Ureter (tissue), 1 donor: ENCODE measurements around the gene MPP7. TPM values are rescaled to one million over a fixed set of nuclear protein-coding genes. Genes with fewer than 3 reads are reported as not detected.
"Not testable (repeated sequence)": the region's sequence is repeated elsewhere in the genome, so short reads cannot be mapped to it uniquely, and the experiment has no call there.

Experiments used
- DNase-seq: peaks from one replicate; pipeline ENCODE4 v3.0.0-alpha.2; 2020; ENCODE audit warnings: low spot score
- total RNA-seq: library from RNA; stranded (reverse); gene quantifications from one replicate; pipeline ENCODE4 v1.2.4, GENCODE V29; 2023
- donor health status: DM: yes; HTN: yes; CAD: no.

Gene MPP7
- 35.8 TPM for total RNA-seq

GRCh38 chr10:28302638-28303488, at the start of gene MPP7:
MPP7 (minus strand) TSS chr10:28303064; CDS start chr10:28238604, 64,460 bp downstream.
- DNase-seq: peak; percentile 96

GRCh38 chr10:28349892-28350291, 47.0 kb upstream of the MPP7 start:
- DNase-seq: no peak

DNA sequence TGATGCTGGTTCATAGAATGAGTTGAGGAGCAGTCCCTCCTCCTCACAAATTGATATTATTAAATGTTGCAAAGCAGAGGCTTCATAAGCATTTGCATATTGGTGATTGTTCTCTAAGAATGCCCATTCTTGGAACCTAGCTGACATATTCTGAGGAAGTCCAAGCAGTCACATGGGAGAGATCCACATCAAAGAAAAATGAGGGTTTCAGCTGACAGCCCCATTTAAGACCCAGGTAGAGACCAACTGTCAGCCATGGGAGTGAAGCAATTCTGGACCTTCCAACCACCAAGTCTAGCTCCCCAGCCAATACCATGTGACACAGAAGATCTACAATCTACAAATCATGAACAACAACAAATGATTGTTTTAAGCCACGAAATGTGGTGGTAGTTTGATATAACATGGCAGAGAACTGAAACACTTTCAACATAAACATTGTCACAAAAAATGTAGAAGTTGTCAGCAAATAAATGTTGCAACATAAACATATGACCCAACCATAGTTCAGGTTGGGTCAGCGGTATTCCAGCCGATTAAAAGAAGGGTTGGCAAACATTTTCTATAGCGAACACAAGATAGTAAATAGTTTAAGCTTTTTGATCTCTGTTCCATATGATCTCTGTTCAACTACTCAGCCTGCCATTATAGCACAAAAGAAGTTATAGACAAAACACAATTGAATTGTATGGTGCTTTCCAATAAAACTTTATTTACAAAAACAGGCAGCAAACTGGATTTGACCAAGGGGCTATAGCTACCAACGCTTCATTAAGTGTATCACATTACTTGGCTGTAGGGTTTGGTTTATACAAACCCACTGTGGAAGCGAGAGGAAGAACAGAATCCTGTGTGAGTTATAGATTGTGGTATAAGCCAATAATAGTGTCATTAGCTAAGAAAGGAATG, 41.4 kb upstream of the MPP7 start:
- no peak for DNase-seq

DNA sequence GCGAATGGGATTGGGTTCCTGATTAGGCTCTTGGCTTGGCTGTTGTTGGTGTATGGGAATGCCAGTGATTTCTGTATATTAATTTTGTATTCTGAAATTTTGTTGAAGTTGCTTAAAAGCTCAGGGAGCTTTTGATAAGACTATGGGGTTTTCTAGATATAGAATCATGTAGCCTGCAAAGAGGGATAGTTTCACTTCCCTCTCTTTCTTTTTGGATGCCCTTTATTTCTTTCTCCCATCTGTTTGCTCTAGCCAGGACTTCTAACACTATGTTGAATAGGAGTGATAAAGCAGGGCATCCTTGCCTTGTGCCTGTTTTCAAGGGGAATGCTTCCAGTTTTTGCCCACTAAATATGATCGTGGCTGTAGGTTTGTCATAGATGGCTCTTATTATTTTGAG, 40.4 kb upstream of the MPP7 start:
- DNase-seq: no peak

DNA sequence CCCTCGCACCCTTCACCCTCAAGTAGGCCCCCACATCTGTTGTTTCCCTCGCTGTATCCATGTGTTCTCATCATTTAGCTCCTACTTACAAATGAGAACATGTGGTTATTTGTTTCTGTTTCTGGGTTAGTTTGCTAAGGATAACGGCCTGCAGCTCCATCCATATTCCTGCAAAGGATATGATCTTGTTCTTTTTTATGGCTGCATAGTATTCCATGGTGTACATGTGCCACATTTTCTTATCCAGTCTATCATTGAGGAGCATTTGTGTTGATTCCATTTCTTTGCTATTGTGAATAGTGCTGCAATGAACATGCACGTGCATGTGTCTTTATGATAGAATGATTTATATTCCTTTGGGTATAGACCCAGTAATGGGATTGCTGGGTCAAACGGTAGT, 38.8 kb upstream of the MPP7 start:
- DNase-seq: not testable (repeated sequence)

DNA sequence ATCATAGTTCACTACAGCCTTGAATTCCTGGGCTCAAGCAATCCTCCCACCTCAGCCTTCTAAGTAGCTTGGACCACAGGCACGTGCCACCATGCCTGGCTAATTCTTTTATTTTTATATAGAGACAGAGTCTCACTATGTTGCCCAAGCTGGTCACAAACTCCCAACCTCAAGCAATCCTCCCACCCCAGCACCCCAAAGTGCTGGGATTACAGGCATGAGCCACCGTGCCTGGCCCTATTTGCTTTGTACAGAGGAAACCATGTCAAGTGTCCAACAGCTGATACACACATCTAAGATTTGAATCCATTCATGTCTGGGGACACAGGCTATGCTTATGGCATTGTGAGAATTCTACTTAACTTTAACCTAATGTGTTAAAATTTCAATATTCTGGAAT, 29.9 kb upstream of the MPP7 start:
- no peak for DNase-seq

- DNase-seq: no peak
These were observed 29.0 kb upstream of the MPP7 start for GRCh38 chr10:28331841-28332240.

- no peak for DNase-seq
These were observed 28.2 kb upstream of the MPP7 start for GRCh38 chr10:28331066-28331465.

- no peak for DNase-seq
These were observed 25.5 kb upstream of the MPP7 start for GRCh38 chr10:28328346-28328745.

DNA sequence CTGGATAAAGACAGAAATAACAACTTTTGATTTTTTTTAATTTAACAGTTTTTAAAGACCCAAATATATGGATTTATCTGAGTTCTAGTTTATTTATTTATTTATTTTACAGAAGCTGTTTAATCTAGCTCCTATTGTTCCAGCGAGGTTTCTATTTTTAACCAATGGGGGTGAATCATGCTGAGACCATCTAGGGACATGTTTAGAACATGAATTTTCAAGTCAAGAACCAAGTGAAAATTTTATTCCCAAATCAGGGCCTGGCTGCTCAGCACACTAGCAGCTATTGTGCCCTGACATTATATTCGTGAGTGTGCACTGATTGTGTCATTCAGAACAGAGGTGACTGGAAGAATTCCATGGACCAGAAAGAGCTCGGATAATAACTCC, 24.6 kb upstream of the MPP7 start:
- DNase-seq: no peak

GRCh38 chr10:28326516-28327490, 23.9 kb upstream of the MPP7 start:
- peak; percentile 73 for DNase-seq

GRCh38 chr10:28320799-28321198, 17.9 kb upstream of the MPP7 start:
- no peak for DNase-seq

DNA sequence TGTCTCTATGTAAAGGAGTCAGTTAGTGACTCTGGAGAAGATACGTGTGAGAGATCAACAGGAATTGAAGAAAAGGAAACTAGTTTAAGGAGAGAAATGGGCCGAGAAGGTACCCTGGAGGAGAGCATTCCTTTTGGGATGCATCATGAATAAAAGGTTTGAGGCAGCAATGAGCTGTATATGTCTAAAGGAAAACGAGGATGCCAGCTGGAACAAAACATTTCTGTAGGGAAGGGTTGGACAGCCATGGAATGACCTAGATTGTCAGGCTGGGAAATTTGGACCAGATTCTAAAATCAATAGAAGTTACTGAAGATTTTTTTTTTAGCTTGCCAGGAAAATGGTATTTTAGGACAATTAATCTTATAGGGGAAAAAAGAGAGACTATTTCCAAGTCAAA, 17.2 kb upstream of the MPP7 start:
- DNase-seq: no peak

- DNase-seq: not testable (repeated sequence)
These were observed 16.2 kb upstream of the MPP7 start for GRCh38 chr10:28319061-28319460.

DNA sequence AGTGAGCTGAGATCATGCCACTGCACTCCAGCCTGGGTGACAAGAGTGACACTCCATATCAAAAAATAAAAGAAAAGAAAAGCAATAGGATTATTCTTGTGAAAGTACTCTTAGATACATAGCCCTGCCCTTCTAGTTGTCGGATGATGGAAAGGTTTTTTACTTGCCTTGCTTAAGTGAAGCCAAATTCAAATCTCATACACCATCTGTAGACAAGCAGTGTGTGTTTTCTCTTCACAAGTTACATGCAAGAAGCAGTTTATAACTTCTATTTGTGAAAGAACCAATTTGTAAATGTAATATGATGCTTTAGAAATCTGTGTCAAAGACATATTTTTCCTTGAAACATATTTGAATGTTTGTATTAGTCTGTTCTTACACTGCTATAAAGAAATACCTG, 15.8 kb upstream of the MPP7 start:
- DNase-seq: no peak

DNA sequence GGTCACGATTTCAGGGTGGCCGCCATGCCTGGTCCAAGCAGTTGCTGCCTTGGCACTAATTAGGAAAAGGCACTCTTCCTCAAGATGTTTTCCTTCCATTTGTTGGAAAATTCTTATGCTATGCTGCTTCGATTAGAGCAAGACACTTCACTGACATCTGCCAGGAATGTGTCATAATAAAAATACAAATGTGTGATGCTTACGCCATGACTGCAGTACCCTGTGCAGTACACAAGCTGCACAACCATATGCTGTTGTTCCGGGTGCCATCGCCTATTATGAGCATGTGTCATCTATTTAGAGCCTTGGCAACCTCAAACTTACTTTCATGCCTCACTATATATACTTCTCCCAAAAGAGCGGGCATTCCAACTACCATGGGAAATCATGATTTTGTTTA, 14.9 kb upstream of the MPP7 start:
- DNase-seq: no peak

DNA sequence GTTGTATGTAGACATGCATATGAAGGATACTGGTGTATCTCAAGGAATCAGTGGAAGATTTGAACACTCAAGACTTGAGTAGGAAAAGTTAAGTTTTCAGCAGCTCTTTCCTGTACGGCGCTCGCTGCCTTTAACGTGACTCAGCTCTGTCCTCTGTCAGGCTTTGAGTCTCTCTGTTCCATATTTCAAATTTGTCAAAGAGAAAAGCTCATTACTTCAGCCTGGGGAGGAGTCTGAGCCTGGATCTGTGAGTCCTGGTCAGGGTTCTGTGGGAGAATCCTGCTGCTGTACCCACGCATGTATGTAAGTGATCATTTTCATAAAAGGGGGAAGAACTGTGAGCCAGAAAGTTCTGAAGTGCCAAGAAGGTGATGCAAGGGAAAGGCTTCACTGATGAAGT, 13.8 kb upstream of the MPP7 start:
- no peak for DNase-seq

- DNase-seq: no peak
These were observed 12.3 kb upstream of the MPP7 start for GRCh38 chr10:28315140-28315539.

DNA sequence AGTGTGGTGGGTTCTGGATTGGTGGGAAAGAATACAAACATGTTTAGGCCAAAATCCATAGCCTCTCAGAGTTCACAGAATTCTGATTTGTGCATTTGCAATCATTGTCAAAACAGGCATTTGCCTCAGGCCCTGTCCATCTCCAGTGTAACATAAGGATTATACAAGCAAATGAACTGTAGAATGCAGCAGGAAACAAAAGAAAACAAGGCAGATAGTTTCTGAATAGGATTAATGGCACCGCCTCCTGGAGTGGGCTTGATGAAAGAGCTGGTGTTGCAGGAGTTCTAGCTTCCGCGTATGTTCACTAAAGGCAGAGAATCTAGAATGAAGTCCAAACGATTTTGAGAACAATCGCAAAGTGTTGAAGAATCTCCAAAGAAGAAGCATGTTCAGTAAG, 11.3 kb upstream of the MPP7 start:
- no peak for DNase-seq

GRCh38 chr10:28312572-28312971, 9.7 kb upstream of the MPP7 start:
- no peak for DNase-seq

- no peak for DNase-seq
These were observed 8.2 kb upstream of the MPP7 start for GRCh38 chr10:28311104-28311503.

DNA sequence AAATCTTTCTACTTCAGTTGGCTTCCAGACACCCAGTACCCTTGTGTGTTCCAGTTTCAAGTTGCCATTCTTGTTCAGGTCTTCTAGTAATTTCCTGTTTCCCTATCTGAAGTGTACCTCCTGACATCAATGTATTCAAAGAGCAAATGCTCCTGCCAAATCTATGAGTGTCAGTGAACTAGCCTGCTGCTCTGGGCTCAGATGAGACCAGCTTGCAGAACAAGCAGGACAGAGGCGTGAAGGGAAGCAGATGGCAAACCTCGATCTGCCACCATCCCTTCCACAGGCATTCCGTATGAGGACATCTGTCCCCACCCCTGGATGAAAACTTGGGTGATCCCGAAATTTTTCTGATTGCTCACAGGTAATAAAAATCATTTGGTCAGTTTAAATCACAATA, 4.4 kb upstream of the MPP7 start:
- DNase-seq: no peak
